IPS-15b (cell line): ENCODE measurements around the gene ULK4.

ENCODE experiments used
- H3K27me3 ChIP-seq: one replicate; pipeline ENCODE4 v1.6.1; 2013; ENCODE audit warnings: low read length; ENCODE audit not compliant: control insufficient read depth, insufficient read depth
- H3K36me3 ChIP-seq: one replicate; pipeline ENCODE4 v1.6.1; 2013; ENCODE audit warnings: low read length; ENCODE audit not compliant: control insufficient read depth, insufficient read depth
- H3K4me1 ChIP-seq: one replicate; pipeline ENCODE4 v1.6.1; 2013; ENCODE audit warnings: mild to moderate bottlenecking, low read length; ENCODE audit not compliant: control insufficient read depth, insufficient read depth
- H3K4me3 ChIP-seq: one replicate; pipeline ENCODE4 v1.5.1; 2013; ENCODE audit warnings: low read depth, low read length
- H3K9ac ChIP-seq: one replicate; pipeline ENCODE4 v1.6.1; 2013; ENCODE audit warnings: low read depth, mild to moderate bottlenecking, low read length
- H3K9me3 ChIP-seq: one replicate; pipeline ENCODE4 v1.6.1; 2013; ENCODE audit warnings: mild to moderate bottlenecking, low read length; ENCODE audit not compliant: control insufficient read depth, insufficient read depth

Gene ULK4

DNA sequence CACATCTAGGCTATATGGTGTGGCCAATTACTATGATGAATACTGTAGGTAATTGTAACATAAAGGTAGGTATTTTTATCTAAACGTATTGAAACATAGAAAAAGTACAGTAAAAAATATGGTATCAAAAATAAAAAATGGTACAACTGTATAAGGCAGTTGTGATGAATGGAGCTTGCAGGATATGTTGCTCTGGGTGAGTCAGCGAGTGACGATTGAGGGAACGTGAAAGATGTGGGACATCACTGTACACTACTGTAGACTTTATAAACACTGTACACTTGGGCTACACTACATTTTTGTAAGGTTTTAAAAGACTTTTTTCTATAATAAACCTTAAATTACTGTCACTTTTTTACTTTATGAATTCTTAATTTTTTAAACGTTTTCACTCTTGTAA lies 752.3 kb downstream of the ULK4 start:
- Histone ChIP-seq H3K4me3 (no peak overlapping the region), H3K9ac (no peak overlapping the region), H3K27me3 (no peaks in the 10 kb centered on the region), H3K36me3 (no peaks in the 10 kb centered on the region), H3K9me3 (no peaks in the 10 kb centered on the region), H3K4me1 (peaks cover 58% of the 10 kb centered on the region)

DNA sequence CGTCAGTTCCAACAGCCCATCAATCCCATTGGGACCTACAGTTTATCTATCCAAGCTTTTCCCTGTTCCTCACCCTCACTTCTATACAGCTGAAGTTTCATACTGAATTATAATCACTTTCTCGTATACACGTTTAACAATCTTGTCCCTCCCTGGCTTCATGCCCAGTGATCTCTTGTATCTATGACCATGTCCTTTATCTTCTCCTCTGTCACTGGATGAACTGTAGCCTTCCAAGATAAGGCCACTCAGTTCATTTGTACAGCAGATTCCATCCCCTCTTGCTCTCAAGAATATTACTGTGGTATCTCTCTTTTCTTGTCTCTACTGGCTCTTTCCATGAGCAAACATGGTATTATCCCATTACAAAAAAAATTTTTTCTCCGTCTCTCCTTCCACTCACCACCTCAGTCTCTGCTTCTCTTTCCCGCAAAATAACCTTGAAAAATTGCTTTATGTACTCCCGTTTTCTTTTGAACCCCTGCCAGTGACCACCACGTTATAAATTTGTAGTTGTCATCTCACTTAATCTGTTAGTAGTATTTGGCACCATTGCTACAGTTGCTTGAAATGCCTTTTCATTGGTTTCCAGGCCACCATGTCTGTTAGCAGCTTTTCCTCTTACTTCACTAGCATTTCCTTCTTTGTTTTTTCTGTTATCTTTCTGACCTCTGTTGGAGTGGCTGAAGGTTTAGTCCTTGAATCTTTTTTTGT lies 753.2 kb downstream of the ULK4 start:
- Histone ChIP-seq H3K4me1 (peaks cover 57% of the 10 kb centered on the region), H3K9ac (no peak overlapping the region), H3K9me3 (no peaks in the 10 kb centered on the region), H3K27me3 (no peaks in the 10 kb centered on the region), H3K4me3 (no peak overlapping the region), H3K36me3 (no peaks in the 10 kb centered on the region)

DNA sequence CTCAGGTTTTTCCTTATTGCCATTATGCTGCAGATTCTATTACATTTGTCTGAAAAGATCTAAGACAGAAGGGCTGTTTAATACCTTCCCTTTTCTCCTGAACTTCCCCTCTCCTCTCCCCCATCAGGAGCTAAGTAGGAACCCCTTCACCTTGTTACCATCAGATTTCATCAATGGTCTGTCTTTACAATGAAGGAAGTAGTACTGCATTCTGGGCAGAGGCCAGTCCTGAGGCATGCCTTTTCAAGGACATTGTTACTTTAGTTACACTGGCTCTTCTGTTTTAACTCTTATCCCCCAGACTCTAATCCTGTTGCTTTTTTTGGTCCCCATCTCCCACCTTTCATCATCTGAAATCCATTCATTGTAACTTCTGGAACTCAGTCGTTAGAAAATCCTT lies 754.5 kb downstream of the ULK4 start:
- Histone ChIP-seq H3K4me3 (no peak overlapping the region), H3K27me3 (no peaks in the 10 kb centered on the region), H3K9me3 (no peaks in the 10 kb centered on the region), H3K36me3 (no peaks in the 10 kb centered on the region), H3K9ac (no peak overlapping the region), H3K4me1 (peaks cover 54% of the 10 kb centered on the region)

DNA sequence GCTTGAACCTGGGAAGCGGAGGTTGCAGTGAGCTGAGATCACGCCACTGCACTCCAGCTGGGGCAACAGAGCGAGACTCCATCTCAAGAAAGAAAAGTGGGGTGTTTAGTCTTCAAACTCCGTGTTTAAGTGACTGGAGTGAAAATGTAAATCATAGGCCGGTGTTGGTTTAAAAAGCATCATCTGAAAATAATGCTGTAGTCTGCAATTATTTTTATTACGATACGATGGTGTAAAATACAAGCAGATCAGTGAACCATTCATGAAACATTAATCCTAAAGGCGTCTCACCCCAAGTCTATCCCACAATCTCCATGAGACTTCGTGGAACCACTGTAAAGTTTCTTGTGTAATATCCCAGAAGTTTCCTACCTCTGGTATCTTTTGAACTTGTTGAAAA lies 756.3 kb downstream of the ULK4 start:
- Histone ChIP-seq H3K27me3 (no peaks in the 10 kb centered on the region), H3K4me3 (no peak overlapping the region), H3K36me3 (no peaks in the 10 kb centered on the region), H3K4me1 (peaks cover 53% of the 10 kb centered on the region), H3K9me3 (no peaks in the 10 kb centered on the region), H3K9ac (no peak overlapping the region)

DNA sequence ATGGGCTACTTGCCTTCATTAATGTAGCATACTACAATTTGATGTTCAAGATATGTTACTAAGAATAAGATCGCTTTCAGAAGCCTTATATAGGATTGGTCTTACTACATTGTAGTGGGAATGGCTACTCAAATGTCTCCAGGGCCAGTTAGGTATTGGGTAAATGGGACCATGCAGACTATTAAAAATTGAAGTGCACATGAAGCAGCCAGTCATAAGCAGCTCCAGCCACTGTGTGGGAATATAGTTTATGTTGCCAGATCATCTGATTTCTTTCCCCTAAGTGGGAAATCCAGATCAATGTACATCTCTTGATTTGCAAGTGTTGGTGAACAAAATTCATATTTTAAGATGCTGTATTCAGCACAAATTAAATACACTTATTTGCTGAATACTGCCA lies 757.5 kb downstream of the ULK4 start:
- H3K4me1 ChIP-seq = peaks cover 53% of the 10 kb centered on the region
- H3K36me3 ChIP-seq = no peaks in the 10 kb centered on the region
- H3K9me3 ChIP-seq = no peaks in the 10 kb centered on the region
- no peak overlapping the region for H3K4me3 ChIP-seq
- no peaks in the 10 kb centered on the region for H3K27me3 ChIP-seq
- H3K9ac ChIP-seq = no peak overlapping the region

DNA sequence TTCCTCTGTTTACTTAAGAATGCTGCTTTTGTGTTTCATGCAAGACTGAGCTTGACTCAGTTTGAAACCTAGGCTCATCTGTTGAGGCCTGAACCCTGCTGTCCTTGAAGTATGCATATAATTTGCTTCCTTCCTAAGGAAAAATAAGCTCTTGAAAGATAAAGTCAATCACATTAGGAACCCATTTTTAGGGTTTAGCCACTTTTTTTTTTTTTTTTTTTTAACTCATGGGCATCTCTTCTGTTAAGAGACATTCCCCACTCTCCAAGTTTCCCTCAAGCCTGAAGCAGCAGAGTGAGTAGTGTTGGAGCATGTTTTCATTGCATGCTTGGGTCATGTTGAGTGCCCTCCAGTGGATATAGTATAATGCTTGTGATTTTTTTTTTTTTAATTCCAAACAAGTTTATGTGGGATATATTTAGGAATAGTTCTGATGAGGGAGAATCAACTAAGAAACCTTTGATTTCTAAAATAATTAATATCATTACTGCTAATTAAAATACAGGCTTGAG lies 759.0 kb downstream of the ULK4 start:
- H3K4me3 ChIP-seq = peak overlapping the region; percentile 83
- H3K27me3 ChIP-seq = peaks cover 1% of the 10 kb centered on the region
- no peaks in the 10 kb centered on the region for H3K36me3 ChIP-seq
- peaks cover 42% of the 10 kb centered on the region for H3K4me1 ChIP-seq
- no peaks in the 10 kb centered on the region for H3K9me3 ChIP-seq
- H3K9ac ChIP-seq = no peak overlapping the region

DNA sequence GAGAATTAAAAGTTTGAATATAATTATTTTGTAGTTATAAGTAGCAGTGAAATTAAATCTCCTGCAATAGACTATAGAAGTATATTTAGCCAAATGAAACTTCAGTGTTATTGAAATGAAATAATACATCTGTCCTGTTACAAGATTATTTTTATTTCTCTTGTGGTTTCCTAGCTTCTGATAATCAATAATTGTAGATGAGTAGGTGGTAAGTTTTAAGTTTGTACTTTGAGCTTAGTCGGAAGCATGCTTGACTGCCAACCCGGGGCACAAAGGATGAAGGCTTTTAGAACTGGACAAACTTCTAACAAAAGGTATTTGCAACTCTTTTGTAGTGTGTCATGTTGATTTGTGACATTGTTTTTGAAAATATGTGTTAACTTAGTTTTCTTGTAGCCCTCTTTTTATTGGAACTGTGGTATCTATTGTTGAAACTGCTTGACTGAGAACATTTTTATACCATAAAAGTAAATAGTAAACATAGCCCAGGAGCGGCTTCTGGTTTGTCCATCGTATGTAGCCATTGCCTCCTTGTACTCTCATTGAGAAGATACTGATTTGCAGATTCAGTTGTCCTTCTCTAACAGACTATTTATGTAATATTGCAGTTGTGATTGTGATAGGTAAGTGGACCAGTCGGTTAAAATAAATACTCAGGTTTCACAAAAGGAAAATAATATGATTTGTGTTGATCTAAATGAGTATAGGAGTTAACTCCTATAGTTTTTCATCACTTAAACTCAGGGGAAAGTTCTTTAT lies 759.6 kb downstream of the ULK4 start:
- Histone ChIP-seq H3K4me3 (peak overlapping the region; percentile 83), H3K36me3 (no peaks in the 10 kb centered on the region), H3K9me3 (no peaks in the 10 kb centered on the region), H3K4me1 (peaks cover 36% of the 10 kb centered on the region), H3K9ac (peak overlapping the region; percentile 32), H3K27me3 (peaks cover 4% of the 10 kb centered on the region)

DNA sequence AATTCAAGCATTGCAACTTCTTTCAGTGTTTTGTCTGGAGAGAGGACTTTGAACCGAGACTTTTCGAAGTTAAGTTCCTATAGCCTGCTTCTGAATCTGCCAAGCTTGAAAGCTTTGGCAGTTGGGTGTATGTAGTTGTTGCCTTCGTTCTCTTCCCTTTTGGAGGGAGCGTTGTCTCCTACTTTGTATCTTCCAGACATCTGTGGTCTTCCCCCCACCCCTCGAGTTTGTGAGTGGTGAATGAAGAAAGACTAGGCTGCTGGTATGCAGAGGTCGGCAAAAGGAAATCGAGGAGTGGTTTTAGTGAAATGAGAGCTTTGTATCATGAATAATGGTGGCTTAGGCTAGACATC lies 761.3 kb downstream of the ULK4 start:
- Histone ChIP-seq H3K9ac (no peak overlapping the region), H3K36me3 (no peaks in the 10 kb centered on the region), H3K4me1 (peaks cover 22% of the 10 kb centered on the region), H3K4me3 (peak overlapping the region; percentile 83), H3K27me3 (peaks cover 4% of the 10 kb centered on the region), H3K9me3 (no peaks in the 10 kb centered on the region)

DNA sequence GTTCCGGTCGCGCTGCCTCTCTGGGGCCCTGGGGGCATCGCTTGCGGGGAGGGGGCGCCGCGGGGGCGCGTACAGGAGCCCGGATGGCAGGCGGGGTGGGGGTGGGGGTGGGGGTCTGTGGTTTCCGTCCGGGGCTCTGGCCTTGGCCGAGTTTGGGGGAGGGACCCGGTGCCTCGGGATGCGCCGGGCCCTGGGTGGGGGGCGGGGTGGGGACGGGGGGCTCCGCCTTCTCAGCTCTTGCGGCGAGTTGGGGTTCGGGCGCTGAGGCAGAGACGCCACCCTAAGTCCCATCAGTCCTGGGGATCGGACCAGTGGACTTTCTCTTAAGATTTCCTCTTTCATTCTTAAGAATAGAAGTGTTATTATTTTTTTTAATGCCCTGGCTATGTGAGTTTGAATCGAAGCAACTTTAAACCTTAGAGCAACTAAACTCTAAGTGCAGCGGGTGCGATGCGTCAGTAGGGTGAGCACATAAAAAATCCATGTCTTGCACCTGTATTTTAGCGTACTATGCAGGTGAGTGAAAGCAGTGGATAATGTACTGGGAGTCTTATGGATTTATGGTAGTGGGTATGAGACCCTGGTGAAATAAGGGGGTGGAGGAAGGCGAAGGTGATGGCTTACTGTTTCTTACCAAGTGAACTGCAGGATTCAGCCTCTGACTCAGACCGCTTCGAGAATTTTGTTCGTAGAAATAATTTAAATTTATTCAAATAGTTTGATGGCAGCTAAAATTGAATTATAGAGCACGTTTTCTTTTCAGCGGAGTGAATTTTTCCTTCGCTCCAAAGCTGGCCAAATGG lies 761.8 kb downstream of the ULK4 start:
- H3K9me3 ChIP-seq = no peaks in the 10 kb centered on the region
- H3K9ac ChIP-seq = peak overlapping the region; percentile 97
- peaks cover 22% of the 10 kb centered on the region for H3K4me1 ChIP-seq
- H3K4me3 ChIP-seq = peak overlapping the region; percentile 83
- peaks cover 4% of the 10 kb centered on the region for H3K27me3 ChIP-seq
- no peaks in the 10 kb centered on the region for H3K36me3 ChIP-seq

DNA sequence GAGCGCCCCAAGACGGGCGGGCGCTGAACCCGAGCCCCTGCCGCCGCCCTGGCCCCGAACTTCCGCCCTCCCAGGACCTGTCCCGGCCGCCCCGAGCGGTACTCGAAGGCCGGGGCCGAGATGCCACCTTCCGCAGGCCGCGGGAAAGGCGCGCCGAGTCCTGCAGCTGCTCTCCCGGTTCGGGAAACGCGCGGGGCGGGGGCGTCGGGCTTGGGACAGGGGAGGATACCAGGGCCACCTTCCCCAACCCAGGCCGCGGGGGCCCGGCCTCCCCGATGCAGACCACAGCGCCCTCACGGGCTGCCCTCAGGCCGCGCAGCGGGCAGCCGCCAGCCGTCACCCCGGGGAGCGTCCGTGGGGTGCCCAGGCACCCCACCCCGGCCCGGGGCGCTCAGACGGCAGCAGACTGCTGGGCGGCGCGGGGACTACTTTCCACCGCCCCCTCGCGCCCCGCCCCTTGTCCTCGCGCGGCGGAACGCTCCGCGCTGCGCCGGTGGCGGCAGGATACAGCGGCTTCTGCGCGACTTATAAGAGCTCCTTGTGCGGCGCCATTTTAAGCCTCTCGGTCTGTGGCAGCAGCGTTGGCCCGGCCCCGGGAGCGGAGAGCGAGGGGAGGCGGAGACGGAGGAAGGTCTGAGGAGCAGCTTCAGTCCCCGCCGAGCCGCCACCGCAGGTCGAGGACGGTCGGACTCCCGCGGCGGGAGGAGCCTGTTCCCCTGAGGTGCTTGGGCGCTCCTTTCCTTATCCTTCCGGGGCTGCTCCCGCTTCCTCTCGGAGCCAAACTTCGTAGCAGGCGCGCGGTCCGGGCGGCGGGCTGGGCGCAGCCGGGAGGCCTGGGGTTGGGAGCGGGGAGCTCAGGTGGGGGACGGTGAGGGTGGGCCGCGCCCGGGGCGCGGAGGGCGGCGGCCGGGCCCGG lies 762.7 kb downstream of the ULK4 start, which contains the start of gene CTNNB1:
Gene CTNNB1, plus strand, starts transcription at position 556 of the 916 bp plus-strand sequence. CDS start 24,564 bp downstream, outside the sequence.
- peak within 1 kb of the TSS; percentile 97 for H3K9ac ChIP-seq
- H3K4me3 ChIP-seq = peak within 1 kb of the TSS; percentile 83

DNA sequence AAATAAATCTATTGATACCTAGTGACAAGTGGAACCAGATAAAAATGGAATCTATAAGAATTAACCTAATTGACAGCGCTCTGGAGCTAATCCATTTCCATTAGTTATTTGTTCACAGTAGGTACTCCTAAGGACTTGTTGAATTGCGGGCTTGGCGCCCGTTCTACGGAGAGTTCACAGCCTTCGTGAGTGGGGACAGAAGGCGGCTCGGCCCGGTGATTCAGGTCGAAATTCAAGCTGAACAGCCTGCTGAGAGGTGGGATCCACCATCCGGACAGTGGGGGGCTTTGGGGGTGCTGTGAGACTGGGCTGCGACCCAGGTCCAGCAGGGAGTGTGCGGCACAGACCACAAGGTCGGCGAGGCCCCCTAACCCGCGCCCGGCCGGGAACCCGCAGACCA lies 763.4 kb downstream of the ULK4 start:
- H3K27me3 ChIP-seq = peaks cover 4% of the 10 kb centered on the region
- H3K4me1 ChIP-seq = peaks cover 9% of the 10 kb centered on the region
- H3K9ac ChIP-seq = peak overlapping the region; percentile 62
- no peaks in the 10 kb centered on the region for H3K9me3 ChIP-seq
- no peaks in the 10 kb centered on the region for H3K36me3 ChIP-seq
- H3K4me3 ChIP-seq = peak overlapping the region; percentile 64

More for the DNA sequence above, 762.7 kb downstream of the ULK4 start, which contains the start of gene CTNNB1:
- H3K36me3 ChIP-seq = no peaks in the 10 kb centered on the region
- peaks cover 14% of the 10 kb centered on the region for H3K4me1 ChIP-seq
- no peaks in the 10 kb centered on the region for H3K9me3 ChIP-seq
- H3K27me3 ChIP-seq = peaks cover 4% of the 10 kb centered on the region
